Breast epithelium (tissue), 3 donors: ENCODE data around the gene TGM2.

Experiments
- POLR2A ChIP-seq: fragments of 450-650 bp; IDR thresholded peaks from one replicate; pipeline ENCODE4 v1.6.1; 2016; ENCODE audit warnings: antibody characterized with exemption, mild to moderate bottlenecking, moderate library complexity
- POLR2AphosphoS5 ChIP-seq, 3 donors: sonication (generic); formaldehyde crosslinking; IDR thresholded peaks; one replicate each; pipeline ENCODE4 v1.6.1; 2017; ENCODE audit warnings: antibody characterized with exemption in 3 of 3
- TF ChIP-seq, protein P1 (sequence below), 3 donors: fragments of 450-650 bp; IDR thresholded peaks; one replicate each; pipeline ENCODE4 v1.5.1; 2016 to 2017; ENCODE audit warnings: antibody characterized with exemption in 3 of 3, mild to moderate bottlenecking in 3 of 3, moderate library complexity in 3 of 3

DNA sequence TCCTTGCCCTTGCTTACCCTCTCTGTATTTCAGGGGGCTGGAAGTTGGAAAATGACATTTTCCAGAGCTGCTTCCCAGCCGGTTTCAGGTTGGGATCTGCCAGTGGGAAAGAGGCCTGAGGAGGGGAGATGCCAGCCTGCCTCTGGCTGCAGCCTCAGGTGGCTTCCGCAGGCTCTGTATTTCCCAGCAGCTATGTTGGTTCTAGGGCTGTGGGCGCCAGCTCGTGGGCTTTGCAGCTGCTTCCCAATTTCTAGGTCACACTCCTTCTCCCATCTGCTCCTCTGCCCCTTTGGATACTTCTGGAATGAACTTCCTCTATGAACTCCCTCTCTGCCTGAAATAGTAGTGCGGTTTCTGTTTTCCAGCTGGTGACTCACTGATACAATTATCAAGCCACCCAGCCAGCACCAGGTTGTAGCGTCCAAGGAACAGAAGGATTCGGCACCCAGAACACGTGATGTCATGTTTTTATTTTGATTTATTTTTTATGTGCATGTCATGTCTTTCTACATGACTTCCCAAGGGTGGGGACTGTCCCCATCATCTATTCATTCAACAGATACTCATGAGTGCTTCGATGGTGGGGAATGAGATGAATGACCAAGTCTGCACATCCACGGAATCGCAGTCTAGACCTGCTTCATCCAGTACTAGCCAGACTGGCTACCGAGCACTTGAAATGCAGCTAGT lies 38.0 kb downstream of the TGM2 start:
- TF ChIP-seq POLR2A (no peak), POLR2AphosphoS5 (IDR thresholded peaks at IDR 0.05) (no peak)
- TF ChIP-seq, protein P1, sequence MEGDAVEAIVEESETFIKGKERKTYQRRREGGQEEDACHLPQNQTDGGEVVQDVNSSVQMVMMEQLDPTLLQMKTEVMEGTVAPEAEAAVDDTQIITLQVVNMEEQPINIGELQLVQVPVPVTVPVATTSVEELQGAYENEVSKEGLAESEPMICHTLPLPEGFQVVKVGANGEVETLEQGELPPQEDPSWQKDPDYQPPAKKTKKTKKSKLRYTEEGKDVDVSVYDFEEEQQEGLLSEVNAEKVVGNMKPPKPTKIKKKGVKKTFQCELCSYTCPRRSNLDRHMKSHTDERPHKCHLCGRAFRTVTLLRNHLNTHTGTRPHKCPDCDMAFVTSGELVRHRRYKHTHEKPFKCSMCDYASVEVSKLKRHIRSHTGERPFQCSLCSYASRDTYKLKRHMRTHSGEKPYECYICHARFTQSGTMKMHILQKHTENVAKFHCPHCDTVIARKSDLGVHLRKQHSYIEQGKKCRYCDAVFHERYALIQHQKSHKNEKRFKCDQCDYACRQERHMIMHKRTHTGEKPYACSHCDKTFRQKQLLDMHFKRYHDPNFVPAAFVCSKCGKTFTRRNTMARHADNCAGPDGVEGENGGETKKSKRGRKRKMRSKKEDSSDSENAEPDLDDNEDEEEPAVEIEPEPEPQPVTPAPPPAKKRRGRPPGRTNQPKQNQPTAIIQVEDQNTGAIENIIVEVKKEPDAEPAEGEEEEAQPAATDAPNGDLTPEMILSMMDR (IDR thresholded peaks at IDR 0.05), result no peak
